HG03108 (cell line): ENCODE results near the gene CYTH3.
"Not testable (repeated sequence)": the region's sequence is repeated elsewhere in the genome, so short reads cannot be mapped to it uniquely, and the experiment has no call there.

Source experiments
- ATAC-seq: cut with Tn5 transposase; IDR thresholded peaks from one replicate; pipeline ENCODE4 v1.9.1; 2021; ENCODE audit warnings: moderate library complexity; ENCODE audit not compliant: unreplicated experiment

Gene CYTH3

DNA sequence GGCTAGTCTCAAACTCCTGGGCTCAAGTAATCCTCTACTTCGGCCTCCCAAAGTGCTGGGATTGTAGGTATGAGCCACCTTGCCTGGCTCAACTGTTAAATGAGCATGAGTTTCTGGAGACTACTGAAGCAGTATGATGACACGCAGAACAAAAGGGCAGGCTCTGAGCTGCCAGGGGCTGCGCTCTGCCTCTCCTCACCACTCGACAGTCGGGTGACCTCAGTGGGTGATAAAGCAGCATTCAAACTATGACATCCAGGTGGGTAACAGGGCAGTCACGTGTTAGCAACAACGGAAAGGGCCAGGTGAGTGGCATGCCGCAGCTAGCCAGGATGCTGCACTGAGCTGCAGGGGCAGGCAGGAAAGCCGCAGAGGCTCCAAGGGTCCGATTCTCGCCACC is 71.5 kb downstream of the CYTH3 start:
- ATAC-seq: no peak

DNA sequence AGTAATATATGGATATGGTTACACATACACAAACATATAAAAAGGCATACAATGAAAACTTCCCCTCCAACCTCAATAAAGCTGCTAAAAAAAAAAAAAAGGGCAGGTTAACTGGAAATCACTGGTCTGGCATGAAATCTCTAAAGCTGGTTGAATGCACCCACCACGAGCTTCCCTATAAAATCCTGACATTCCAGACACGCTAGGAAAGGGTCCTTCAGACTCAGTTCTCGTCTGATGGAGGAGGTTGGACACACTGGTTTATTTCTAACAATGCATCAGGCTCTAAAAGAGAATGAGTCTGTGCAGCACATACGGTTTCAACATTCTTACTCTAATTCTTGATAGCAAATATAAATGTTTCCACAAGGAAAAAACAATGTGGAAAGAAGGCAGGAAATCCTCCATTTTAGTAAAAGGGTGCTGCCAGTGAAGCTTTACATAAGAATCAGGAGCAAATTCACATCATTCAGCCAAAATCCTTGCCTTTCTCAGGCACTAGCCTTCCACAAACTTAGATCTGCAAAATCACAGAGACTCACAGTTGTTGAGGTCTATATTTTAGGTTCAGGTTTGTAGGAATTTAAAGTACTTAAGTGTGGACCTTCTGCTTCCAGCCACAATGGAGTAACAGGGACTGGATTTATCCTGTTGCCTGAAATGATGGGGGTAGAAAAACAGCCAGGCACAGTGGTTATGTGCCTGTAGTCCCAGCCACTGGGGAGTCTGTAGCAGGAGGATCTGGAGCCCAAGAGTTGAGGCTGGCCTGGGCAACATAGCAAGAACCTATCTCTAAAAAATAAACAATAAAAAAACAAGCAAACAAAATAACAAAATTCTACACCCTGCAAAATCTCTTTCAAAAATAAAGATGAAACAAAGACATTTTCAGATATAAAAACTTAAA is 73.5 kb downstream of the CYTH3 start:
- ATAC-seq: no peak

DNA sequence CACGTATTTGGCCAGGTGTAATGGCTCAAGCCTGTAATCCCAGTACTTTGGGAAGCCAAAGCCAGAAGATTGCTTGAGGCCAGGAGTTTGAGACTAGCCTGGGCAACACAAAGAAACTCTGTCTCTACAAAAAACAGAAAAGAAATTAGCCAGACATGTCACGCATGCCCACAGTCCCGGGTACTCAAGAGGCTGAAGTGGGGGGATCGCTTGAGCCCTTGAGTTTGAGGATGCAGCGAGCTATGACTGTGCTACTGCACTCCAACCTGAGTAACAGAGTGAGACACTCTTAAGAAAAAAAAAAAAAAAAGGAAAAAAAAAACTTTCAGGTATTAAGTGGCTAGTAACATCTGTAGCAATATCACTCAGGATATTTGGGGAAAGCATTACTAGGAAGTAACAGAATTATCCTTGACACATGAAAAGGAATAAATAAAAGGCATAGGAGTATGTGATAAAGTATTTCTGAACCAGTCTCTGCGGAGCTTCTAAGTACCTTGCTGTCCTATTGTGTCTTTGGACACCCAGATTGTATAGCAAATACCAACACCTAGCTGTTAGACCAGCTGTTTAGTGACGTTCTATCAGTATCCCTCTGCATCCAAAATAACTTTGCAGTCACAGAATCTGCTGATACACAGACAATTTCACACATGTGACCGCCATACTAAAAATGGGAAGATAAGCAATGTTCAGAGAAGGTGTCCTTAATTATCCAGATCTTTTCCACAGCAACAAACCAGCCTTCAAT is 74.4 kb downstream of the CYTH3 start:
- ATAC-seq: no peak

DNA sequence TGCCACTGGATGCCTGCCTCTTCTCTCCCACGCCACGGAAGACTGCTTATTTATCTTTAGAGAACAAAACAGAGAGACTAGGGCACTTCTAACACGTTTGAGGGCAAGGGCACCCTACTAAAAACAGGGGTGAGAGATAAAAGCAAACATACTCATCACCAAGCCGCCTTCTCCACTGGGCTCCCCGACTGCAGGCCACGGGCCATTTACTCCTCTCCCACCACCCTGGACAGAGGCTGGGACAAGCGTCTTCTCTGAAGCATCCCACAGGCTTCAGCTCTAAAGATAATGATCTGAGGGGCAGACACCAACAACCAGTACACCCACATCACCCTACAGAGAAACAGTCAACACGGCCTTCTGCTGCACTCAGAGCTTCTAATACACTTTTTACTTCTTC is 78.7 kb downstream of the CYTH3 start:
- no peak for ATAC-seq

- not testable (repeated sequence) for ATAC-seq
Measured at GRCh38 chr7:6190563-6190962, 81.9 kb downstream of the CYTH3 start.

- ATAC-seq: no peak
Measured at GRCh38 chr7:6188389-6188788, 84.0 kb downstream of the CYTH3 start.

DNA sequence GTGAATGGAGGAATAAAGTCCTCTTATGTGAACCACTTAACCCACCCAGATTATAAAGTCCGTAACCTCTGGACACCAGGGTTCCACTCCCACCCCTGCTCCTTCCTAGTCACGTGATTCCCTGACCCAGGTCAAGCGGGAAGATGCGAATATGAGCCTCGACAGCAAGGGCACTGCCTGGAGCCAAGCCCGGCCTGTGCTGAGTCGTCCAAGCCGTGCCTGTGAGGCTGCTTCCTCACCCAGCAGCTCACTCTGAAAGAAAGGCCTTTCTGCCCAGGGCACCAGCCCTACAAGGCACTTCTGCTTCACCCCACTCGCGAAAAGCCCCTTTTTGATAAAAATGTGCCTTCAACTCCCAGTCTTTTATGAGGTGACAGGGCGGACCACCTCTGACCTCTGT is 85.8 kb downstream of the CYTH3 start:
- no peak for ATAC-seq

GRCh38 chr7:6182993-6183392 is 89.4 kb downstream of the CYTH3 start:
- ATAC-seq: no peak

DNA sequence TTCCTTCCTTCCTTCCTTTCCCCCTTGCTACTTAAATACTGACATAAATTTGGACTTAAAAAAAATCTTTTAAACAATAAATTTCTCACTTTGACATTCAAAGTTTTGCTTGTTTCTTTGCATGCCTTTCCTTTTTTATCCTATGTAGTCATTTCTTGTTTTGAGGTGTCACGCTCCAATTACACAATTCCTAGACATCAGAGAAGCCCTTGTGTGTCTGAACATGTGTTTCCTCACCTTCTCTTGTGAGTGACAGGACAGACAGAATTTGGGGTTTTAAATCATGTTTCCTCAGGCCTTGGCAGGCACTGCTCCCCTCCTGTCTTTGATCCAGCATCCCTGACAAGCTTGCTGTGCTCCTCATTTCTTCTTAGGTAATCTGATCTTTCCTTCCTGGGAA is 91.3 kb downstream of the CYTH3 start:
- ATAC-seq: no peak

GRCh38 chr7:6180344-6180725 is 92.1 kb downstream of the CYTH3 start:
- ATAC-seq: no peak

DNA sequence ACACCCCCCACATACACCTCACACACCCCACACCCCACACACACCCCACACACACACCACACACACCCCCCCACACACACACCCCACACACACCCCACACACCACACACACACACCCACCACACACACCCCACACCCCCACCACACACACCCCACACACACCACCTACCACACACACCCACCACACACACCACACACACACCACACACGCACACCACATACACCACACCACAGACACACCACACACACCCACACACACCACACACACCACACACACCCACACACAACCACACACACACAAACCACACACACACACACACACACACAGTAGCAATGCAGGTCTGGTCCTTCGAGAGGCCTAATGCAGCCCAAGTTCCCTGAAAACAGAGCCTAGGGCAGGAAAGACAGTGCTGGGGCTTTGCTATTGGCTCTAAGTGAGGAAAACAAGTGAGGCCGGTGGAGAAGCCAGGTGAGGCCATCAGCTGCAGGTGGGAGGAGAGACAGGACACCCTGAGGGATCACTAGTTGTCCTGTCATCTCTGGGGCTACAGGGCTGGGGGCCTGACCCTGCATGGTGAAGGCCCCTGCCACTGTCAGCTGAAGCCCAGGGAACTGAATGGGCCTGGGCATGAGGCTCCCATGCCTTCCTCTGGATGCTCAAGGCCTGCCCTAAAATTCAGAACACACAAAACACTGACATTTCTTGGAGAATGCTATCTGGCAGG is 92.6 kb downstream of the CYTH3 start:
- ATAC-seq: no peak

- no peak for ATAC-seq
Measured at GRCh38 chr7:6178298-6179029, 94.0 kb downstream of the CYTH3 start.

DNA sequence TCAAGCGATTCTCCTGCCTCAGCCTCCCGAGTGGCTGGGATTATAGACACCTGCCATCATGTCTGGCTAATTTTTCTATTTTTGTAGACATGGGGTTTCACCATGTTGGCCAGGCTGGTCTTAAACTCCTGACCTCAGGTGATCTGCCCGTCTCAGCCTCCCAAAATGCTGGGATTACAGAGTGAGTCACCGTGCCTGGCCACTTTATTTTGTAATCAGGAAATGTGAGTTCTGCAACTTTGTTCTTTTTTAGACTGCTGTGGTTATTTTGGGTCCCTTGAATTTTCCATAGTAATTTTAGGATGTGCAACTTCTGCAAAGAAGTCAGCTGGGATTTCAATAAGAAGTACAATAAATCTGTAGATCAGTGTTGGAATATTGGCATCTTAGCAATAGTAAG is 96.8 kb downstream of the CYTH3 start:
- no peak for ATAC-seq

DNA sequence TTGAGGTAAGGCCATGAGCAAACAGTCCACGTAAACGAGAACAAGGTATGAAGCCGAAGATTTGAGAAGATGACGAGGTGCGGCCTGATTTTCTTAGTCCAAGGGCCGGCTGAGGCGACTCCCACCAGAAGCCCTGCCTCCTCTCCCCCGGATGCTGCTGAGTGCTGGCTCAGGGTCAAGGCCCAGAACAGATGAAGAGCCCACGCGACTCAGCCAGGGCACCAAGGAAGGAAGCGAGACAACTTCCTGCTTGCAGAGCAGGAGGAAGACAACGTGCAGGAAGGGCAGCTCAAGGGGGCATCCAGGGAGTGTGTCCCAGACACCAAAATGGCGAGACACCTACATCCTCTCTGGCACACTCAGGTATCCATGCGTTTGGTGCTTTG is 99.5 kb downstream of the CYTH3 start:
- no peak for ATAC-seq

GRCh38 chr7:6172224-6172909 is 100.1 kb downstream of the CYTH3 start:
- ATAC-seq: no peak

- no peak for ATAC-seq
Measured at GRCh38 chr7:6171532-6172223, 100.7 kb downstream of the CYTH3 start.

GRCh38 chr7:6170571-6171531 is 101.6 kb downstream of the CYTH3 start:
- no peak for ATAC-seq

GRCh38 chr7:6169805-6170520 is 102.5 kb downstream of the CYTH3 start:
- ATAC-seq: no peak
